Activated CD8-positive, alpha-beta T cell treated with anti-CD3 and anti-CD28 coated beads for 36 hours (primary cell): ENCODE data around the gene NRG3. TPM values are rescaled to one million over a fixed set of nuclear protein-coding genes. Genes with fewer than 3 reads are reported as not detected.

ENCODE experiments used
- ATAC-seq: fragments of 200-7000 bp; cut with Tn5 transposase; one replicate; pipeline ENCODE4 v1.10.0; 2021; ENCODE audit warnings: mild to moderate bottlenecking, moderate library complexity
- CTCF ChIA-PET: fragments of 350-600 bp; sonication (Branson Sonifier 250); formaldehyde crosslinking; loops from one replicate; lab custom pipeline; 2021; ENCODE audit warnings: antibody characterized with exemption; lab: Charles Lee
- POLR2A ChIA-PET: fragments of 350-600 bp; sonication (Branson Sonifier 250); formaldehyde crosslinking; loops from one replicate; lab custom pipeline; 2021; ENCODE audit warnings: antibody characterized with exemption; lab: Charles Lee
- DNase-seq: peaks from one replicate; pipeline ENCODE4 v3.0.0-alpha.2; 2020
- H3K27ac Mint-ChIP-seq: one replicate; pipeline ENCODE4 v1.8.0; 2021; ENCODE audit warnings: mild to moderate bottlenecking, mixed read lengths
- H3K27me3 Mint-ChIP-seq: one replicate; pipeline ENCODE4 v1.8.0; 2021; ENCODE audit warnings: mixed read lengths
- H3K36me3 Mint-ChIP-seq: one replicate; pipeline ENCODE4 v1.8.0; 2021; ENCODE audit warnings: low read depth, mixed read lengths
- H3K4me1 Mint-ChIP-seq: one replicate; pipeline ENCODE4 v1.8.0; 2021; ENCODE audit warnings: low read depth, mixed read lengths
- H3K4me3 Mint-ChIP-seq: one replicate; pipeline ENCODE4 v1.8.0; 2021; ENCODE audit warnings: mild to moderate bottlenecking, moderate library complexity, mixed read lengths
- H3K9me3 Mint-ChIP-seq: one replicate; pipeline ENCODE4 v1.8.0; 2021; ENCODE audit warnings: mixed read lengths
- intact Hi-C: fragments of 100-400 bp; cut with micrococcal nuclease; formaldehyde crosslinking; loops from one replicate; pipeline ENCODE4 v1.10.0; 2022
- total RNA-seq, 2 experiments: library from RNA; stranded (reverse); gene quantifications; one replicate each; pipeline ENCODE4 v1.2.3, GENCODE V29; 2021
- TF ChIP-seq, protein P1 (sequence below): fragments of 200-600 bp; IDR thresholded peaks from one replicate; pipeline ENCODE4 v1.8.0; 2022; ENCODE audit warnings: antibody characterized with exemption, mild to moderate bottlenecking

The NRG3 gene
- total RNA-seq, 2 experiments from 2014 or later: not detected

DNA sequence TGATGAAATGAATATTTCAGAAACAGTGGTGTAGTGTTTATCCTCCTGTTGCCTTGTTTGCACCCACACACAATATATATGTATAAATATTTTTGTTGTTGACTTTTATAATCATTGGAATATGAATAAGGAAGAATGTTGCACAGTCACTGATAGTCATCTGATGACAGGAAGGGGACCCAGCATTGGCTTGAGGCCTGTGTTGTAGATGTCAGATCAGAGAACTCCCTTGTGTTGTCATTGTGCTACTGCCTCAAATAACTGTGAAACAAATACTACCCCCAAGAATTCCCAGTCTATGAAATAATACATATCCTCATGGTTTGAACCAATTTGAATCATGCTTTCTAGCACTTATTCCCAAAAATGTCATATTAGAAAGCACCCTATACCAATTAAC, 84.0 kb downstream of the NRG3 start:
- H3K4me1 Mint-ChIP-seq: no peaks in the 10 kb centered on the region
- ChIA-PET POLR2A (no interaction called here), CTCF (no interaction called here)
- ATAC-seq: no peak
- no peaks in the 10 kb centered on the region for H3K36me3 Mint-ChIP-seq
- no peak for DNase-seq
- no peak overlapping the region for H3K27ac Mint-ChIP-seq
- no peaks in the 10 kb centered on the region for H3K27me3 Mint-ChIP-seq
- TF ChIP-seq, protein P1, sequence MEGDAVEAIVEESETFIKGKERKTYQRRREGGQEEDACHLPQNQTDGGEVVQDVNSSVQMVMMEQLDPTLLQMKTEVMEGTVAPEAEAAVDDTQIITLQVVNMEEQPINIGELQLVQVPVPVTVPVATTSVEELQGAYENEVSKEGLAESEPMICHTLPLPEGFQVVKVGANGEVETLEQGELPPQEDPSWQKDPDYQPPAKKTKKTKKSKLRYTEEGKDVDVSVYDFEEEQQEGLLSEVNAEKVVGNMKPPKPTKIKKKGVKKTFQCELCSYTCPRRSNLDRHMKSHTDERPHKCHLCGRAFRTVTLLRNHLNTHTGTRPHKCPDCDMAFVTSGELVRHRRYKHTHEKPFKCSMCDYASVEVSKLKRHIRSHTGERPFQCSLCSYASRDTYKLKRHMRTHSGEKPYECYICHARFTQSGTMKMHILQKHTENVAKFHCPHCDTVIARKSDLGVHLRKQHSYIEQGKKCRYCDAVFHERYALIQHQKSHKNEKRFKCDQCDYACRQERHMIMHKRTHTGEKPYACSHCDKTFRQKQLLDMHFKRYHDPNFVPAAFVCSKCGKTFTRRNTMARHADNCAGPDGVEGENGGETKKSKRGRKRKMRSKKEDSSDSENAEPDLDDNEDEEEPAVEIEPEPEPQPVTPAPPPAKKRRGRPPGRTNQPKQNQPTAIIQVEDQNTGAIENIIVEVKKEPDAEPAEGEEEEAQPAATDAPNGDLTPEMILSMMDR: no peak
- intact Hi-C loops: no loop called here
- H3K4me3 Mint-ChIP-seq: no peak overlapping the region
- no peaks in the 10 kb centered on the region for H3K9me3 Mint-ChIP-seq

DNA sequence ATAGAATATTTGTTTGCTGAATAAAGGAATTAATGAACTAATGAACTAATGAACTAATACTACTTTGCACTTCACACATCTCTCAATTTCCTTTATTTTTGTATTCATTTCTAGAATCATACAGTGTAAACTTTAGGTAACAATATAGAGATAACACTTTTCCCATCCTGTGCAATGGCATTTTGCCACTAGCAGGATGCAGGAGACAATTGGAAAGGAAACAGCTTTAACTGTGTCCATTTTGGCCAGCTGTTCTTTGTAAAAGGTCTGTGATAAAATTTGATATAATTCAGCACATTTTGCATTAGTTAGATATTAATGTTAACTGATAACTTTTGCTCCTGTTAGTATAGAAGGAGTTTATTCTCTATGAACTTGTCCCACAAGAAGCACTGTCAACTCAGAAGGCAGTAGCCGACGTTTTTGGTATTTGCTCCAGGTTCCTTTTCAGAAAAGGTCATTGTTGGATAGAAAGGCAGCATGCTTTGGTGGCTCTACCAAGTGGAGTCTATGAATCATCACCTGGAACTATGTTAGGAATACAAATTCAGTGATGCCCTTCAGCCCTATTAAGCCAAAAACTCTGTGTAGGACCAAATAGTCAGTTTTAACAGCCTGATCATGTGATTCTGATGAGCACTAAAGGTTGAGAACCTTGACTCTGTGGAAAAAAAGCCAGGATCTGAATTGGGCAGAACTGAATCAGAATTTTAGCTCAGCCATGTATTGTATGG, 86.6 kb downstream of the NRG3 start:
- ATAC-seq (no peak), DNase-seq (no peak)
- POLR2A ChIA-PET: no interaction called here
- Mint-ChIP-seq H3K4me1 (no peaks in the 10 kb centered on the region), H3K27ac (no peak overlapping the region), H3K27me3 (no peaks in the 10 kb centered on the region), H3K4me3 (no peak overlapping the region), H3K9me3 (no peaks in the 10 kb centered on the region), H3K36me3 (no peaks in the 10 kb centered on the region)
- TF ChIP-seq, protein P1: no peak
- CTCF ChIA-PET: no interaction called here
- intact Hi-C loops: no loop called here

GRCh38 chr10:81963606-81964005, 88.6 kb downstream of the NRG3 start:
- ChIA-PET CTCF (no interaction called here), POLR2A (no interaction called here)
- TF ChIP-seq, protein P1: no peak
- H3K4me1 Mint-ChIP-seq: no peaks in the 10 kb centered on the region
- intact Hi-C loops: no loop called here
- no peak overlapping the region for H3K27ac Mint-ChIP-seq
- H3K4me3 Mint-ChIP-seq: no peak overlapping the region
- peaks cover 2% of the 10 kb centered on the region for H3K9me3 Mint-ChIP-seq
- DNase-seq: no peak
- no peaks in the 10 kb centered on the region for H3K36me3 Mint-ChIP-seq
- H3K27me3 Mint-ChIP-seq: no peaks in the 10 kb centered on the region
- no peak for ATAC-seq

GRCh38 chr10:81967716-81968115, 92.7 kb downstream of the NRG3 start:
- Mint-ChIP-seq H3K9me3 (peaks cover 13% of the 10 kb centered on the region), H3K4me3 (no peak overlapping the region), H3K36me3 (no peaks in the 10 kb centered on the region), H3K27me3 (no peaks in the 10 kb centered on the region), H3K4me1 (no peaks in the 10 kb centered on the region), H3K27ac (no peak overlapping the region)
- DNase-seq: no peak
- intact Hi-C loops: no loop called here
- ChIA-PET CTCF (no interaction called here), POLR2A (no interaction called here)
- TF ChIP-seq, protein P1: no peak
- ATAC-seq: no peak

DNA sequence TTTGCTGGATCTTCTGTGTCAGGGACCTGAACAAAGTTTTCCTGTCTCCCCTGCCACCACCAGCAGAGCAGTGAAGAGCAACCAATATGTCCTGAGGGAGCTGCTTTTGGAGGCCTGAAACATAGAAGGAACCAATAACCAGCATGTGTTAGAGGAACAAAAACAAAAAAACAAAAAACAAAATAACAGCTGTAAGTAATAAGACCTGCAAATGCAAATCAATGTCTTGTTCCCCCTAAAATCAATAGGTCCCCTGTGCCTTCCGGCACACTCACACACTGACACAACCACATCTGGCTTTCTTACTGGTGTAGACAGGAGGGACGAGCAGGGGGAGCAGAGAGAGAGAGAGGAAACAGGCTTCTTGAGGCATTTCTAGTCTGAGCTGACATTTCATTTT, 94.1 kb downstream of the NRG3 start:
- TF ChIP-seq, protein P1: no peak
- H3K36me3 Mint-ChIP-seq: no peaks in the 10 kb centered on the region
- ATAC-seq (no peak), DNase-seq (no peak)
- ChIA-PET POLR2A (no interaction called here), CTCF (no interaction called here)
- intact Hi-C loops: no loop called here
- no peak overlapping the region for H3K27ac Mint-ChIP-seq
- H3K9me3 Mint-ChIP-seq: peaks cover 20% of the 10 kb centered on the region
- no peaks in the 10 kb centered on the region for H3K27me3 Mint-ChIP-seq
- H3K4me1 Mint-ChIP-seq: no peaks in the 10 kb centered on the region
- H3K4me3 Mint-ChIP-seq: no peak overlapping the region
